Smooth muscle cell (in vitro differentiated cells): Measurements from ENCODE around the gene CDKL5. TPM values are rescaled to one million over a fixed set of nuclear protein-coding genes. Genes with fewer than 3 reads are reported as not detected.

Experiments
- DNase-seq: peaks from one replicate; lab custom pipeline; 2025; ENCODE audit not compliant: unreplicated experiment; lab: John Stamatoyannopoulos, UW
- H2AFZ ChIP-seq: fragments of 200-600 bp; sonication (generic); 2 replicates; pipeline ENCODE4 v1.6.0; 2016; ENCODE audit warnings: antibody characterized with exemption, low read depth, mild to moderate bottlenecking
- H3F3A ChIP-seq: fragments of 200-600 bp; sonication (generic); 2 replicates; pipeline ENCODE4 v1.6.0; 2017; ENCODE audit warnings: antibody characterized with exemption, low read depth
- H3K27ac ChIP-seq: fragments of 200-600 bp; sonication (generic); 2 replicates; pipeline ENCODE4 v1.5.1; 2016; ENCODE audit warnings: low read depth, mild to moderate bottlenecking
- H3K27me3 ChIP-seq: fragments of 200-600 bp; sonication (generic); 2 replicates; pipeline ENCODE4 v1.6.1; 2016; ENCODE audit warnings: low read depth, mild to moderate bottlenecking
- H3K36me3 ChIP-seq: fragments of 200-600 bp; sonication (generic); 2 replicates; pipeline ENCODE4 v1.5.1; 2016; ENCODE audit warnings: low read depth
- H3K4me1 ChIP-seq: fragments of 200-600 bp; sonication (generic); 2 replicates; pipeline ENCODE4 v1.5.1; 2016; ENCODE audit warnings: low read depth
- H3K4me2 ChIP-seq: fragments of 200-600 bp; sonication (generic); 2 replicates; pipeline ENCODE4 v1.6.0; 2016; ENCODE audit warnings: mild to moderate bottlenecking
- H3K4me3 ChIP-seq: fragments of 200-600 bp; sonication (generic); 2 replicates; pipeline ENCODE4 v1.5.1; 2016; ENCODE audit warnings: mild to moderate bottlenecking
- H3K79me2 ChIP-seq: fragments of 200-600 bp; sonication (generic); 2 replicates; pipeline ENCODE4 v1.6.0; 2016; ENCODE audit warnings: low read depth, mild to moderate bottlenecking
- H3K9ac ChIP-seq: fragments of 200-600 bp; sonication (generic); 2 replicates; pipeline ENCODE4 v1.6.0; 2016; ENCODE audit warnings: low read depth
- H3K9me3 ChIP-seq: fragments of 200-600 bp; sonication (generic); replicated peaks from 2 replicates; pipeline ENCODE4 v1.5.1; 2016; ENCODE audit warnings: low read depth
- H4K20me1 ChIP-seq: fragments of 200-600 bp; sonication (generic); 2 replicates; pipeline ENCODE4 v1.6.0; 2016; ENCODE audit warnings: low read depth
- CTCF ChIP-seq: fragments of 200-600 bp; sonication (generic); IDR thresholded peaks from 2 replicates; pipeline ENCODE4 v1.5.1; 2017; ENCODE audit warnings: borderline replicate concordance, mild to moderate bottlenecking, antibody characterized with exemption; ENCODE audit not compliant: insufficient read depth, poor library complexity, severe bottlenecking
- WGBS: methylation state at CpG from one replicate; pipeline ENCODE4 v1.1.7; 2016; ENCODE audit warnings: low lambda C conversion rate; 5-methylcytosine and 5-hydroxymethylcytosine counted together
- polyA plus RNA-seq: library from polyadenylated mRNA; unstranded; fragments of >200 nt; fragmentation: Nextera tagmentation; extraction: Ambion mirVana; gene quantifications from 2 replicates; pipeline ENCODE4 v1.2.1, GENCODE V29; 2016
- total RNA-seq: library from RNA; depleted of rRNA; stranded (reverse); fragments of >200 nt; gene quantifications from 2 replicates; pipeline ENCODE4 v1.2.3, GENCODE V29; 2014

Gene CDKL5
- total and polyA plus RNA-seq, 2 experiments from 2014 or later: 3.4 to 14.4 TPM

- Histone ChIP-seq H3K27ac (no peak overlapping the region), H4K20me1 (peaks cover 40% of the 10 kb centered on the region), H3F3A (no peaks in the 10 kb centered on the region), H3K4me2 (no peak overlapping the region), H2AFZ (no peak overlapping the region), H3K9me3 (no peaks in the 10 kb centered on the region), H3K36me3 (no peaks in the 10 kb centered on the region), H3K79me2 (peaks cover 31% of the 10 kb centered on the region), H3K4me3 (no peak overlapping the region), H3K27me3 (no peaks in the 10 kb centered on the region), H3K4me1 (no peaks in the 10 kb centered on the region), H3K9ac (no peak overlapping the region)
- DNase-seq: no peak
- TF ChIP-seq CTCF: no peak
- 89% methylated on average over 3 of the region's 3 CpGs for WGBS
Observed at GRCh38 chrX:18448416-18448815, 23.0 kb downstream of the CDKL5 start.

GRCh38 chrX:18449236-18449635 is 23.8 kb downstream of the CDKL5 start:
- Histone ChIP-seq H2AFZ (no peak overlapping the region), H3K79me2 (peaks cover 30% of the 10 kb centered on the region), H4K20me1 (peaks cover 38% of the 10 kb centered on the region), H3K27ac (no peak overlapping the region), H3K9ac (no peak overlapping the region), H3K27me3 (no peaks in the 10 kb centered on the region), H3F3A (no peaks in the 10 kb centered on the region), H3K4me3 (no peak overlapping the region), H3K4me2 (no peak overlapping the region), H3K9me3 (no peaks in the 10 kb centered on the region), H3K4me1 (no peaks in the 10 kb centered on the region), H3K36me3 (no peaks in the 10 kb centered on the region)
- TF ChIP-seq CTCF: no peak
- 74% methylated on average over 4 of the region's 4 CpGs for WGBS
- DNase-seq: no peak

DNA sequence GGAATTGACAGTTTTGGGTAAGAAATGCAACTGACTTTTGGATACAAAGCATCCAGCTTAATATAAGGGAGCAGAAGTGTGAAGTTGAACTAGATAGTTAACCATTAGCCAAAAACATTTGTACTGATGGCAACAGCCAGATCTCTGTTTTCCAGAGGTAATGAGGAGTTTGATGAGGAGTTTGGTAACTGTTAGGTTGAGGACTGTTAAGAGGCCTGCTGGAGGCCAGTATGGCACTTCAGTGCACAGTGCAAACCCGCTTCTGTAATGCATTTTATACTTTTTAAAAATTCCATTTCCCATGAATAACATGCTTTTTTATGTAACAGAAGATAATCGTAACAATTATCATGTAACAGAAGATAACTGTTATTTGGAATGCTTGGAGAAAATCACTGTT is 30.0 kb downstream of the CDKL5 start:
- Histone ChIP-seq H3K4me2 (no peak overlapping the region), H3K36me3 (no peaks in the 10 kb centered on the region), H3K9me3 (no peaks in the 10 kb centered on the region), H3K4me3 (no peak overlapping the region), H3K27me3 (no peaks in the 10 kb centered on the region), H2AFZ (no peak overlapping the region), H4K20me1 (peaks cover 37% of the 10 kb centered on the region), H3K4me1 (no peaks in the 10 kb centered on the region), H3K27ac (no peak overlapping the region), H3K9ac (no peak overlapping the region), H3K79me2 (peaks cover 42% of the 10 kb centered on the region), H3F3A (no peaks in the 10 kb centered on the region)
- TF ChIP-seq CTCF: no peak
- no peak for DNase-seq
- WGBS: 57% methylated on average over 2 of the region's 2 CpGs

DNA sequence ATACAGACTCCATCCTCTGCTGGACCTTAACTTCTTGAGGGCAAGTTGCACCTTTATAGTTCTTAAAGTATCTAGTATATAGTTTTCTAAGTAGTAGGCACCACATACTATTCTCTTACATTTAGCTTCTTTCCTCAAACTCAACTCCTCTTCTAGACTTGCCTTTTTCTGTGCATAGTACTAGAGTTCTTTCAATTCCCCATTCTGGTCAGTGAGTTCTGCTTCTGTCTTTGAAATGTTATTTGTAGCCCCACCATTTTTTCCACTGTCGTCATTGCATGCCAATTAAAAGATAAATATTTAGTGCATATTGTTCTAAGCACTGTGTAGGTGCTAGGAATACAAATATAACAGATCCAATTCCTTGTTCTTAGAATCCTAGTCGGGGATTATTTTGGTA is 31.6 kb downstream of the CDKL5 start:
- TF ChIP-seq CTCF: no peak
- WGBS: 77% methylated on average over 2 of the region's 2 CpGs
- Histone ChIP-seq H2AFZ (no peak overlapping the region), H3K9me3 (no peaks in the 10 kb centered on the region), H3K36me3 (no peaks in the 10 kb centered on the region), H3K4me2 (no peak overlapping the region), H3K79me2 (peaks cover 41% of the 10 kb centered on the region), H3K4me3 (no peak overlapping the region), H3K27ac (no peak overlapping the region), H4K20me1 (peaks cover 43% of the 10 kb centered on the region), H3K4me1 (no peaks in the 10 kb centered on the region), H3F3A (no peaks in the 10 kb centered on the region), H3K27me3 (no peaks in the 10 kb centered on the region), H3K9ac (no peak overlapping the region)
- no peak for DNase-seq
